ENCODE measurements around the gene SRSF8. TPM values are rescaled to one million over a fixed set of nuclear protein-coding genes. Genes with fewer than 3 reads are reported as not detected.

SRSF8 gene
- total RNA-seq, 2 experiments from 2014 or later, result 23.0 to 24.7 TPM

DNA sequence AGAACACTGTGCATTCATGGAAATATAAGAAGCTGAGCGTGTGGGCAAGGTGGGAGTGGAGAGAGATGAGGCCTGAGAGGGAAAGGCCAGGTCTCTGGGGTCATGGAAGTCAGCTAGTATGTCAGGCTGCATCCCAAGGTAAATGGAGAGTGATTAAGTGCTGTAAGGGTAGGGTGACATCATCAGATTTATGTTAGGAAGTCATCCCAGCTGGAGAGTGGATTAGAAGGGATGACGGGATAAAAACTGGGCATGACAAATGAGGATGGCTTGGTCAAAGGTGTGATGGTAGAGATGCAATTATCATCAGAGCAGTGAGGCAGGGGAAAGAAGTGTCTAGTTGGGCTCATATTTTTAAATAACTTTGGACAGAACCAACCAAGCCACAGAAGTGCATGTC is 19.4 kb downstream of the SRSF8 start:
- Mint-ChIP-seq H3K27me3 (no peaks in the 10 kb centered on the region), H3K4me3 (no peak overlapping the region), H3K9me3 (no peaks in the 10 kb centered on the region), H3K36me3 (ENCODE audit: low read depth) (peaks cover 2% of the 10 kb centered on the region), H3K4me1 (ENCODE audit: low read depth) (peaks cover 52% of the 10 kb centered on the region), H3K27ac (no peak overlapping the region)
- DNase-seq (no peak), ATAC-seq (no peak)
- intact Hi-C loops (cut with micrococcal nuclease), result no loop called here
- ChIA-PET POLR2A (interaction anchor here (0.5 kb wide), 1 partner anchor 299 kb away, joined by 4 read pairs; no protein-coding TSS in a partner anchor), CTCF (interaction anchor here (1.3 to 3.9 kb wide), 4 partner anchors 15 to 88 kb away, joined by 3 to 24 read pairs (median 8); partner anchors contain the start of gene SRSF8)
- no peak for TF ChIP-seq CTCF (IDR thresholded peaks at IDR 0.05)

- intact Hi-C loops (cut with micrococcal nuclease), result no loop called here
- peaks cover 57% of the 10 kb centered on the region for H3K4me1 Mint-ChIP-seq (ENCODE audit: low read depth)
- DNase-seq (no peak), ATAC-seq (no peak)
- H3K4me3 Mint-ChIP-seq, result no peak overlapping the region
- no peak overlapping the region for H3K27ac Mint-ChIP-seq
- TF ChIP-seq CTCF (IDR thresholded peaks at IDR 0.05), result no peak
- CTCF ChIA-PET, result interaction anchor here (1.3 to 3.9 kb wide), 4 partner anchors 16 to 89 kb away, joined by 3 to 24 read pairs (median 8); partner anchors contain the start of gene SRSF8
- POLR2A ChIA-PET, result interaction anchor here (7.3 kb wide), 1 partner anchor 18 kb away, joined by 57 read pairs; the partner anchor contains the start of gene SRSF8
- peaks cover 2% of the 10 kb centered on the region for H3K36me3 Mint-ChIP-seq (ENCODE audit: low read depth)
- no peaks in the 10 kb centered on the region for H3K9me3 Mint-ChIP-seq
- no peaks in the 10 kb centered on the region for H3K27me3 Mint-ChIP-seq
These were observed 20.3 kb downstream of the SRSF8 start for GRCh38 chr11:95086836-95087570.

DNA sequence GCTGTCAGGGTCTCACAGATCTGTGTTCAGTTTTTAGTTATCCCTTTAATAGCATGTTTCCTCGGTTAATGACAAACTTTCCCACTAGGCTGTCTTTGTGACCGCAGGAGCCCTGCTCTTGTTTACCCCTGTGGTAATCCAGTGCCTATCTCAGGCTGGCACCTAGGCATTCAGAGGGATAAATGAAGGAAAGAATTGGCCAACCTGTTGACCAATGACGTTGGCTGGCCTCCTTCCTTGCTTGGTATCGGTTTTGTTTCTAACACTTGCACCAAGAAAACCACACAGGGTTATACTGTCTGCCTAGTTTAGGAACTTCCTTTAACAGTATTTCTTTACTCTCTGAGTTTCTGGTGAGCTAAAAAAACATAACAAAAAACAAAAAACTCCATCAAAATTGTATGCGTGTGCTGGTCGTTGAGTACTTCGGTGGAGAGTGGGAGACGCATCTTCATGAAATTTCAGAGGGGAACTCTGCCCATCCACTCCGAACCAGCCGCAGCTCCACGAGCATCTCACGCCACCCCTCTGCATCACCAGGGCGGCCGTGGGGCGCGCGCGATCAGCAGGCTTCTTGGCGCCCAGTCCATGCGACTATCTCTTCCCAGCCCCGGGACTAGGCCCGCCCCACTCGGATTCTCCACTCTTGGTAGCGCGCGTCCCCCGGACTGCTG is 22.4 kb downstream of the SRSF8 start:
- intact Hi-C loops (cut with micrococcal nuclease), result no loop called here
- TF ChIP-seq CTCF (IDR thresholded peaks at IDR 0.05), result no peak
- ATAC-seq (peak; percentile 47), DNase-seq (peak; percentile 46)
- POLR2A ChIA-PET, result interaction anchor here (0.7 to 7.3 kb wide), 6 partner anchors 8 to 703 kb away, joined by 3 to 57 read pairs (median 4); partner anchors contain the start of gene SRSF8
- Mint-ChIP-seq H3K9me3 (no peaks in the 10 kb centered on the region), H3K4me3 (peak overlapping the region; percentile 83), H3K27ac (peak overlapping the region; percentile 95), H3K27me3 (no peaks in the 10 kb centered on the region), H3K4me1 (ENCODE audit: low read depth) (peaks cover 66% of the 10 kb centered on the region), H3K36me3 (ENCODE audit: low read depth) (peaks cover 2% of the 10 kb centered on the region)
- CTCF ChIA-PET, result interaction anchor here (0.7 to 7.0 kb wide), 6 partner anchors 9 to 63 kb away, joined by 3 to 132 read pairs (median 4); partner anchors contain the start of gene SRSF8

DNA sequence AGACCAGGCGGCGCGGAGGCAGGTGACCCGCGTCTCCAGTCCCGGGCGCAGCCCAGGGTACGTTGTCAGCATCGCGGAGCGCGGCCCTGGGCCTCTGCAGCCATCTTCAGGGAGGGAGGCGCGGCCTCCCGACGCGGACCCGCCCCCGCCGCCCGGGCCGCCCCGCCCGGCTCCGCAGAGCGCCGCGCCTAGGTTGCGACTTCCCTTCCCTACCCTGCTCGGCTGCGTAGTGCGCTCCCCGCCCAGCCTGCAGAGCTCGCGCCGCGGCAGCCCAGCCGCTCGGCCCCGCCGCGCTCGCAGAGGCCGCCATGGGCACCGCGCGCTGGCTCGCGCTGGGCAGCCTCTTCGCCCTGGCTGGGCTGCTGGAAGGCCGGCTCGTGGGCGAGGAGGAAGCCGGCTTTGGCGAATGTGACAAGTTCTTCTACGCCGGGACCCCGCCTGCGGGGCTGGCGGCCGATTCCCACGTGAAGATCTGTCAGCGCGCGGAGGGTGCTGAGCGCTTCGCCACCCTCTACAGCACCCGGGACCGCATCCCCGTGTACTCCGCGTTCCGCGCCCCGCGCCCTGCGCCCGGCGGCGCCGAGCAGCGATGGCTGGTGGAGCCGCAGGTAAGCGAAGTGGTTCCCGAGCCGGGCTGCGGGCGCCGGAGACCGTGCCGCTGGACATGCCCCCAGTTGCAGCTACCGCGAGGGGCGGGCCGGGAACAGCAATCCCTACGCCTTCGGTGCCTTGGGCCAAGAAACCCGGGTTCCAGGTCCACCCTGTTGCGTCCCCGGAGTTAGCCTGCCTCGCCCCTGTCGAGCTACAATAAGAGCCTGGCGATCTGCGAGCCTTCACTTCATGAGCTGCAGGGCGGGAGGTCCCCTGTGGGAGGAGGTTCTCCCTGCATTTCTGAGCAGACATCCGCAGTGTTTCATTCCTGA is 23.2 kb downstream of the SRSF8 start, which contains the start of gene ENDOD1:
TSS of gene ENDOD1 (plus strand) at position 227 of the 923 bp plus-strand sequence. CDS start at position 309, 82 bp downstream.
- Mint-ChIP-seq H3K27me3 (no peaks in the 10 kb centered on the region), H3K4me1 (ENCODE audit: low read depth) (peaks cover 65% of the 10 kb centered on the region), H3K27ac (peak within 1 kb of the TSS; percentile 95), H3K9me3 (no peaks in the 10 kb centered on the region), H3K4me3 (peak within 1 kb of the TSS; percentile 90), H3K36me3 (ENCODE audit: low read depth) (peaks cover 7% of the 10 kb centered on the region)
- CTCF ChIA-PET, result interaction anchor here (1.0 to 7.0 kb wide), 8 partner anchors 9 to 62 kb away, joined by 3 to 132 read pairs (median 4); partner anchors contain the start of gene SRSF8
- intact Hi-C loops (cut with micrococcal nuclease), result loop anchor here (2.0 to 5.0 kb wide), 3 partner anchors 21 to 142 kb away; partner anchors contain the start of gene SESN3
- DNase-seq, result peak; percentile 82
- peak; percentile 93 for ATAC-seq
- TF ChIP-seq CTCF (IDR thresholded peaks at IDR 0.05), result peak; percentile 16
- POLR2A ChIA-PET, result interaction anchor here (0.7 to 7.3 kb wide), 10 partner anchors 9 to 1361 kb away, joined by 3 to 57 read pairs (median 3); partner anchors contain the start of gene SRSF8
